Bronchial epithelial cell (primary cell): ENCODE results near the gene SLC25A17. TPM values are rescaled to one million over a fixed set of nuclear protein-coding genes. Genes with fewer than 3 reads are reported as not detected.
A peak's percentile ranks its signal among the peaks of the same experiment; 100 is the strongest.

Experiments
- DNase-seq: peaks from one replicate; pipeline ENCODE4 v3.0.0-alpha.2; 2010; ENCODE audit warnings: low read depth
- FAIRE-seq: peaks from 2 replicates; lab custom pipeline; 2011; peaks lifted over from hg19 to GRCh38; lab: Jason Lieb, UNC
- H3K27me3 ChIP-seq: 2 replicates; pipeline ENCODE4 v1.5.1; 2011; ENCODE audit warnings: low read length; ENCODE audit not compliant: control insufficient read depth, insufficient read depth
- H3K36me3 ChIP-seq: 2 replicates; pipeline ENCODE4 v1.5.1; 2011; ENCODE audit warnings: low read length; ENCODE audit not compliant: control insufficient read depth, insufficient read depth
- H3K4me3 ChIP-seq: 2 replicates; pipeline ENCODE4 v1.5.1; 2011; ENCODE audit warnings: mild to moderate bottlenecking, low read depth, low read length, control low read depth
- total RNA-seq: library from RNA; depleted of rRNA; stranded (reverse); fragments of >200 nt; gene quantifications from 2 replicates; pipeline ENCODE4 v1.2.1, GENCODE V29; 2014
- TF ChIP-seq, protein P1 (sequence below): IDR thresholded peaks from 2 replicates; pipeline ENCODE4 v1.5.1; 2011; ENCODE audit warnings: mild to moderate bottlenecking, moderate library complexity, low read length, control low read depth, inconsistent platforms; ENCODE audit not compliant: insufficient read depth, severe bottlenecking

The SLC25A17 gene
- total RNA-seq, 1 donor from 2014 or later = 27.4 TPM

- H3K36me3 ChIP-seq = peaks cover 2% of the 10 kb centered on the region
- no peak for FAIRE-seq
- no peaks in the 10 kb centered on the region for H3K27me3 ChIP-seq
- no peak overlapping the region for H3K4me3 ChIP-seq
- no peak for DNase-seq
- TF ChIP-seq, protein P1, sequence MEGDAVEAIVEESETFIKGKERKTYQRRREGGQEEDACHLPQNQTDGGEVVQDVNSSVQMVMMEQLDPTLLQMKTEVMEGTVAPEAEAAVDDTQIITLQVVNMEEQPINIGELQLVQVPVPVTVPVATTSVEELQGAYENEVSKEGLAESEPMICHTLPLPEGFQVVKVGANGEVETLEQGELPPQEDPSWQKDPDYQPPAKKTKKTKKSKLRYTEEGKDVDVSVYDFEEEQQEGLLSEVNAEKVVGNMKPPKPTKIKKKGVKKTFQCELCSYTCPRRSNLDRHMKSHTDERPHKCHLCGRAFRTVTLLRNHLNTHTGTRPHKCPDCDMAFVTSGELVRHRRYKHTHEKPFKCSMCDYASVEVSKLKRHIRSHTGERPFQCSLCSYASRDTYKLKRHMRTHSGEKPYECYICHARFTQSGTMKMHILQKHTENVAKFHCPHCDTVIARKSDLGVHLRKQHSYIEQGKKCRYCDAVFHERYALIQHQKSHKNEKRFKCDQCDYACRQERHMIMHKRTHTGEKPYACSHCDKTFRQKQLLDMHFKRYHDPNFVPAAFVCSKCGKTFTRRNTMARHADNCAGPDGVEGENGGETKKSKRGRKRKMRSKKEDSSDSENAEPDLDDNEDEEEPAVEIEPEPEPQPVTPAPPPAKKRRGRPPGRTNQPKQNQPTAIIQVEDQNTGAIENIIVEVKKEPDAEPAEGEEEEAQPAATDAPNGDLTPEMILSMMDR = no peak
Measured at GRCh38 chr22:40823426-40823825, 4.3 kb upstream of the SLC25A17 start.

DNA sequence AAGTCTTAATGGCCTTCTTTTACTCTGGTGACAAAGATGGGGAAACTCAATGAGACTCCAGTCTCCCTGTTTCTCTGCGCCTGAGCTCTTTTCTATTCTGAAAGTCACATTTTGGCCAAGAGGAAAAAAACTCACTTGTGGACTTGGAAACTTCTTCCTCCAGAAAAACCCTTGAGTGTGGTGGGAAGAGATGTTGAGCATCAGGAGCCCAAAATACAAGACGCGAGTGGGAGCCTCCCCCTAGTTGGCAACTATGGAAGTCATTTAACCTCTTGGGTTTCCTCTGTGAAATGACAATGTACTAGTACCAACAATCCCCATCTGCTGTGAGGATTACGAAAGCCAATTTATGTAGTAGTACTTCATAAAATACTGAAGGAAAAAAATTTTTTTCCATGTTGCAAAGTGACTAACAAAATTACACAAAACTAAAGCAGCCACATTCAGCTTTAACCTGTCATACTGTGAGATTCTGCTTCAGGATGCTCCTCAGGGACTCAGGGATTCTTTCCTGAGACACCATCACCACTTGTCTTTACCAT, 524 bp upstream of the SLC25A17 start:
- Histone ChIP-seq H3K36me3 (no peaks in the 10 kb centered on the region), H3K4me3 (peak overlapping the region; percentile 93), H3K27me3 (no peaks in the 10 kb centered on the region)
- FAIRE-seq (no peak), DNase-seq (peak; percentile 34)
- TF ChIP-seq, protein P1 = no peak

GRCh38 chr22:40818192-40818746, 877 bp downstream of the SLC25A17 start:
- H3K36me3 ChIP-seq = no peaks in the 10 kb centered on the region
- DNase-seq (no peak), FAIRE-seq (no peak)
- no peaks in the 10 kb centered on the region for H3K27me3 ChIP-seq
- peak overlapping the region; percentile 93 for H3K4me3 ChIP-seq
- TF ChIP-seq, protein P1 = no peak

- FAIRE-seq = no peak
Measured at GRCh38 chr22:40817737-40818136, 1.4 kb downstream of the SLC25A17 start.

DNA sequence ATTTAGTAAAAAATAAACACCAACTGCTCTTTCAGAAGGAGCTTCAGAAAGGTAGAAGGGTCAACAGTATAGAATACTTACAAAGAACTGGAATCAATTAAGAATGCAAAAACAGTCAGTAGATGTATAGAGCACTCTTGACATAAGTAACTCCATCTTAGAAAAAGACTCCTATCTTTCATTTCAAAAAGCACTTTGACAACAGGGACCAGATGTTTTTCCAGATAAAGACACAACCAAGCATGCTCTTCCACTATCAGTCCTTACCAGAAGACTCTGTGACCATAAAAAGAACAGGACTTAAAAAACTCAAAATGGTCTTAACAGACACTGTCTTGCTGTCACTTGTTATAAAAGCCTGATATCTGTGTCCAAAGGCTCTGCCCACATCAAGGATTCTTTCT, 5.2 kb downstream of the SLC25A17 start:
- H3K27me3 ChIP-seq = no peaks in the 10 kb centered on the region
- H3K36me3 ChIP-seq = no peaks in the 10 kb centered on the region
- DNase-seq = no peak
- TF ChIP-seq, protein P1 = no peak
- no peak overlapping the region for H3K4me3 ChIP-seq
- no peak for FAIRE-seq

More at GRCh38 chr22:40817737-40818136, 1.4 kb downstream of the SLC25A17 start:
- no peak for DNase-seq
- H3K36me3 ChIP-seq = no peaks in the 10 kb centered on the region
- H3K4me3 ChIP-seq = no peak overlapping the region
- TF ChIP-seq, protein P1 = no peak
- no peaks in the 10 kb centered on the region for H3K27me3 ChIP-seq
